Measurements from ENCODE around the gene TMEM53. TPM values are rescaled to one million over a fixed set of nuclear protein-coding genes. Genes with fewer than 3 reads are reported as not detected.

TMEM53 gene
- polyA plus RNA-seq, 1 of the 3 experiments (the other 2 are of a cell fraction): 14.9 TPM

DNA sequence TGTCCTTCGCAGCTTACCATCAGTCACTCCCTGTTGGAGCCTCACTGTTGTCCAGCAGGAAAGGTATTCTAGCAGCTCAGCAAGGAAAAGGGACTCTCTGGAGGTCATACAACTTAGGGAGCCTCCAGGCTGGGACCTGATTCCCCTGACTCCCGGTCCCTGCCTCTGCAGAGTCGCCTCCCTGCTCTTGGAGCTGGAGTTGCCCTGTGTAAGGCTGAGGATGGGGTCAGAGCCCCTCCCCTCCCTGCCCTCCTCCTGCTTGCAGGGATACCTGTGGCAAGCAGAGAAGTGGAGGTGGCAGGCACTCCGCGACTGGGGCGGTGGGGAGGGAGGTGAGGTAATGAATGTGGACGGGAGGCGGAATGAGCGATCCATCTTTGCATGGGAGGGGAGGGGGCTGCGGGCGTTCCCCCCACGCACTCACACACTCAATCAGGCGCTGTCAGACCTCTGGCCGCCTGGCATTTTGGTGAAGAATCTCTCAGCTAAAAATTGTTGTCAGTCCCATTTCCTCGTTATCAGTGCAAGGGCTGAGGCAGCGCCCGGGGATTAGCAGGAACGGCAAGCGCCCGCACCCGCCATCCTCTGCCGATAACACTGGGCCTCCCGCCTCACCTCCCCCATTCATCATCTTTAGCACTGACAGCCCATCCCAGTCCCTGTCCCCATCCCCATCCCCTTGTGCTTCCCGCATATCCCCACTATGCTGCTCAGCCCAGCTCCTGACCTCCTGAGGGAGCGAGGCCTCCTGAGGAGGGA lies 64.3 kb downstream of the TMEM53 start:
- H3K9me2 ChIP-seq: no peaks in the 10 kb centered on the region
- H3K27me3 ChIP-seq (ENCODE audit: insufficient read depth): no peaks in the 10 kb centered on the region
- no peak for DNase-seq
- no peak overlapping the region for H3K27ac ChIP-seq (ENCODE audit: low read depth in 2 of 2, low read length in 1 of 2)
- WGBS (ENCODE audit: low lambda C conversion rate): 93% methylated on average over 25 of the region's 25 CpGs
- ChIA-PET CTCF (interaction anchor here (0.6 to 6.9 kb wide), 26 partner anchors 7 to 205 kb away, joined by 3 to 150 read pairs (median 6); partner anchors contain the start of genes ARMH1 and TMEM53), POLR2A (interaction anchor here (0.6 to 1.5 kb wide), 3 partner anchors 43 to 120 kb away, joined by 3 read pairs; no protein-coding TSS in a partner anchor)
- no peaks in the 10 kb centered on the region; a peak in 1 of 4 replicates for H3K4me1 ChIP-seq (ENCODE audit: control insufficient read depth in 1 of 2, insufficient read depth in 2 of 2, low read depth in 1 of 2, low read length in 1 of 2)
- H3K79me2 ChIP-seq (ENCODE audit: insufficient read depth): no peaks in the 10 kb centered on the region
- no peak overlapping the region for H3K9ac ChIP-seq
- H3K4me3 ChIP-seq (ENCODE audit: low read depth in 2 of 2, low read length in 1 of 2): no peak overlapping the region
- H3K36me3 ChIP-seq (replicated peaks in 1 of 2; ENCODE audit: control insufficient read depth in 1 of 2, insufficient read depth in 2 of 2, low read length in 1 of 2): no peaks in the 10 kb centered on the region
- H3F3A ChIP-seq (replicated peaks; ENCODE audit: insufficient read depth): no peaks in the 10 kb centered on the region
- TF ChIP-seq NRF1 (IDR thresholded peaks at IDR 0.05; ENCODE audit: low read depth, low read length): no peak
- TF ChIP-seq, protein P1, sequence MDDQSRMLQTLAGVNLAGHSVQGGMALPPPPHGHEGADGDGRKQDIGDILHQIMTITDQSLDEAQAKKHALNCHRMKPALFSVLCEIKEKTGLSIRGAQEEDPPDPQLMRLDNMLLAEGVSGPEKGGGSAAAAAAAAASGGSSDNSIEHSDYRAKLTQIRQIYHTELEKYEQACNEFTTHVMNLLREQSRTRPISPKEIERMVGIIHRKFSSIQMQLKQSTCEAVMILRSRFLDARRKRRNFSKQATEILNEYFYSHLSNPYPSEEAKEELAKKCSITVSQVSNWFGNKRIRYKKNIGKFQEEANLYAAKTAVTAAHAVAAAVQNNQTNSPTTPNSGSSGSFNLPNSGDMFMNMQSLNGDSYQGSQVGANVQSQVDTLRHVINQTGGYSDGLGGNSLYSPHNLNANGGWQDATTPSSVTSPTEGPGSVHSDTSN (IDR thresholded peaks at IDR 0.05): no peak
- no peak for TF ChIP-seq SMC3 (IDR thresholded peaks at IDR 0.05; ENCODE audit: low read depth, low read length)
- TF ChIP-seq, protein P2, sequence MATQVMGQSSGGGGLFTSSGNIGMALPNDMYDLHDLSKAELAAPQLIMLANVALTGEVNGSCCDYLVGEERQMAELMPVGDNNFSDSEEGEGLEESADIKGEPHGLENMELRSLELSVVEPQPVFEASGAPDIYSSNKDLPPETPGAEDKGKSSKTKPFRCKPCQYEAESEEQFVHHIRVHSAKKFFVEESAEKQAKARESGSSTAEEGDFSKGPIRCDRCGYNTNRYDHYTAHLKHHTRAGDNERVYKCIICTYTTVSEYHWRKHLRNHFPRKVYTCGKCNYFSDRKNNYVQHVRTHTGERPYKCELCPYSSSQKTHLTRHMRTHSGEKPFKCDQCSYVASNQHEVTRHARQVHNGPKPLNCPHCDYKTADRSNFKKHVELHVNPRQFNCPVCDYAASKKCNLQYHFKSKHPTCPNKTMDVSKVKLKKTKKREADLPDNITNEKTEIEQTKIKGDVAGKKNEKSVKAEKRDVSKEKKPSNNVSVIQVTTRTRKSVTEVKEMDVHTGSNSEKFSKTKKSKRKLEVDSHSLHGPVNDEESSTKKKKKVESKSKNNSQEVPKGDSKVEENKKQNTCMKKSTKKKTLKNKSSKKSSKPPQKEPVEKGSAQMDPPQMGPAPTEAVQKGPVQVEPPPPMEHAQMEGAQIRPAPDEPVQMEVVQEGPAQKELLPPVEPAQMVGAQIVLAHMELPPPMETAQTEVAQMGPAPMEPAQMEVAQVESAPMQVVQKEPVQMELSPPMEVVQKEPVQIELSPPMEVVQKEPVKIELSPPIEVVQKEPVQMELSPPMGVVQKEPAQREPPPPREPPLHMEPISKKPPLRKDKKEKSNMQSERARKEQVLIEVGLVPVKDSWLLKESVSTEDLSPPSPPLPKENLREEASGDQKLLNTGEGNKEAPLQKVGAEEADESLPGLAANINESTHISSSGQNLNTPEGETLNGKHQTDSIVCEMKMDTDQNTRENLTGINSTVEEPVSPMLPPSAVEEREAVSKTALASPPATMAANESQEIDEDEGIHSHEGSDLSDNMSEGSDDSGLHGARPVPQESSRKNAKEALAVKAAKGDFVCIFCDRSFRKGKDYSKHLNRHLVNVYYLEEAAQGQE (IDR thresholded peaks at IDR 0.05; ENCODE audit: low read depth, low read length): no peak
- TF ChIP-seq, protein P3, sequence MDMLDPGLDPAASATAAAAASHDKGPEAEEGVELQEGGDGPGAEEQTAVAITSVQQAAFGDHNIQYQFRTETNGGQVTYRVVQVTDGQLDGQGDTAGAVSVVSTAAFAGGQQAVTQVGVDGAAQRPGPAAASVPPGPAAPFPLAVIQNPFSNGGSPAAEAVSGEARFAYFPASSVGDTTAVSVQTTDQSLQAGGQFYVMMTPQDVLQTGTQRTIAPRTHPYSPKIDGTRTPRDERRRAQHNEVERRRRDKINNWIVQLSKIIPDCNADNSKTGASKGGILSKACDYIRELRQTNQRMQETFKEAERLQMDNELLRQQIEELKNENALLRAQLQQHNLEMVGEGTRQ (IDR thresholded peaks at IDR 0.05; ENCODE audit: borderline replicate concordance, low read depth, low read length): no peak
- TF ChIP-seq POLR2AphosphoS5 (IDR thresholded peaks at IDR 0.05; ENCODE audit: low read depth, low read length): no peak
- no peak for TF ChIP-seq FOSL2 (IDR thresholded peaks at IDR 0.05; ENCODE audit: borderline replicate concordance, low read depth)
- TF ChIP-seq, protein P4, sequence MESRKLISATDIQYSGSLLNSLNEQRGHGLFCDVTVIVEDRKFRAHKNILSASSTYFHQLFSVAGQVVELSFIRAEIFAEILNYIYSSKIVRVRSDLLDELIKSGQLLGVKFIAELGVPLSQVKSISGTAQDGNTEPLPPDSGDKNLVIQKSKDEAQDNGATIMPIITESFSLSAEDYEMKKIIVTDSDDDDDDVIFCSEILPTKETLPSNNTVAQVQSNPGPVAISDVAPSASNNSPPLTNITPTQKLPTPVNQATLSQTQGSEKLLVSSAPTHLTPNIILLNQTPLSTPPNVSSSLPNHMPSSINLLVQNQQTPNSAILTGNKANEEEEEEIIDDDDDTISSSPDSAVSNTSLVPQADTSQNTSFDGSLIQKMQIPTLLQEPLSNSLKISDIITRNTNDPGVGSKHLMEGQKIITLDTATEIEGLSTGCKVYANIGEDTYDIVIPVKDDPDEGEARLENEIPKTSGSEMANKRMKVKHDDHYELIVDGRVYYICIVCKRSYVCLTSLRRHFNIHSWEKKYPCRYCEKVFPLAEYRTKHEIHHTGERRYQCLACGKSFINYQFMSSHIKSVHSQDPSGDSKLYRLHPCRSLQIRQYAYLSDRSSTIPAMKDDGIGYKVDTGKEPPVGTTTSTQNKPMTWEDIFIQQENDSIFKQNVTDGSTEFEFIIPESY (IDR thresholded peaks at IDR 0.05; ENCODE audit: borderline replicate concordance, low read depth): no peak
- no peak for TF ChIP-seq MXI1 (IDR thresholded peaks at IDR 0.05; ENCODE audit: low read depth, low read length)
- no peak for TF ChIP-seq FOXJ3 (CRISPR knock-in tag; IDR thresholded peaks at IDR 0.05)
- TF ChIP-seq CHD2 (IDR thresholded peaks at IDR 0.05; ENCODE audit: low read length, partially characterized antibody): no peak
- no peak for TF ChIP-seq GABPA (IDR thresholded peaks at IDR 0.05; ENCODE audit: low read depth)
- no peak for TF ChIP-seq TAF1 (IDR thresholded peaks at IDR 0.05; ENCODE audit: borderline replicate concordance, low read depth, low read length)
- no peak for TF ChIP-seq SIN3A (IDR thresholded peaks at IDR 0.05; ENCODE audit: borderline replicate concordance, low read depth, low read length)
- no peak for TF ChIP-seq TCF12 (IDR thresholded peaks at IDR 0.05)
- H3K4me2 ChIP-seq: no peak overlapping the region
- no peaks in the 10 kb centered on the region for H4K20me1 ChIP-seq (ENCODE audit: insufficient read depth)
- H2AFZ ChIP-seq (ENCODE audit: low read depth): no peak overlapping the region
- H3K9me3 ChIP-seq: no peaks in the 10 kb centered on the region
